ENCODE measurements around the gene CAMK2A.

The CAMK2A gene

GRCh38 chr5:150279330-150280020 lies 10.1 kb downstream of the CAMK2A start:
- Histone ChIP-seq H2AFZ (ENCODE audit: low read depth, low read length, severe bottlenecking) (no peak overlapping the region), H3K27me3 (ENCODE audit: low read length) (no peaks in the 10 kb centered on the region), H4K20me1 (ENCODE audit: low read depth, low read length) (no peaks in the 10 kb centered on the region), H3K9ac (ENCODE audit: low read length) (no peak overlapping the region), H3F3A (ENCODE audit: insufficient read depth) (no peaks in the 10 kb centered on the region), H3K4me3 (ENCODE audit: insufficient read depth, low read length, poor library complexity, severe bottlenecking) (no peak overlapping the region), H3K4me2 (ENCODE audit: low read depth, low read length, poor library complexity, severe bottlenecking) (no peak overlapping the region), H3K36me3 (ENCODE audit: low read length) (no peaks in the 10 kb centered on the region), H3K9me2 (replicated peaks; ENCODE audit: insufficient read depth, low read length) (no peaks in the 10 kb centered on the region), H3K27ac (ENCODE audit: low read depth, low read length) (no peak overlapping the region), H3K9me3 (ENCODE audit: insufficient read depth, low read length) (no peaks in the 10 kb centered on the region), H3K79me2 (ENCODE audit: insufficient read depth, low read length) (no peaks in the 10 kb centered on the region)
- TF ChIP-seq EZH2phosphoT487 (conservative IDR thresholded peaks at IDR 0.05; ENCODE audit: low read length) (no peak), CTCF (IDR thresholded peaks at IDR 0.05; ENCODE audit: insufficient read depth, low read length, poor library complexity, severe bottlenecking) (no peak)

GRCh38 chr5:150278916-150279315 lies 10.7 kb downstream of the CAMK2A start:
- no peaks in the 10 kb centered on the region for H3F3A ChIP-seq (ENCODE audit: insufficient read depth)
- no peak overlapping the region for H3K4me2 ChIP-seq (ENCODE audit: low read depth, low read length, poor library complexity, severe bottlenecking)
- H3K79me2 ChIP-seq (ENCODE audit: insufficient read depth, low read length), result no peaks in the 10 kb centered on the region
- H2AFZ ChIP-seq (ENCODE audit: low read depth, low read length, severe bottlenecking), result no peak overlapping the region
- H3K27me3 ChIP-seq (ENCODE audit: low read length), result no peaks in the 10 kb centered on the region
- no peak overlapping the region for H3K4me3 ChIP-seq (ENCODE audit: insufficient read depth, low read length, poor library complexity, severe bottlenecking)
- H3K9ac ChIP-seq (ENCODE audit: low read length), result no peak overlapping the region
- no peaks in the 10 kb centered on the region for H3K9me3 ChIP-seq (ENCODE audit: insufficient read depth, low read length)
- no peaks in the 10 kb centered on the region for H3K9me2 ChIP-seq (replicated peaks; ENCODE audit: insufficient read depth, low read length)
- no peak overlapping the region for H3K27ac ChIP-seq (ENCODE audit: low read depth, low read length)
- no peaks in the 10 kb centered on the region for H4K20me1 ChIP-seq (ENCODE audit: low read depth, low read length)
- no peak for TF ChIP-seq EZH2phosphoT487 (conservative IDR thresholded peaks at IDR 0.05; ENCODE audit: low read length)
- TF ChIP-seq CTCF (IDR thresholded peaks at IDR 0.05; ENCODE audit: insufficient read depth, low read length, poor library complexity, severe bottlenecking), result no peak
- H3K36me3 ChIP-seq (ENCODE audit: low read length), result no peaks in the 10 kb centered on the region

GRCh38 chr5:150278046-150278730 lies 11.4 kb downstream of the CAMK2A start:
- Histone ChIP-seq H3K9me3 (ENCODE audit: insufficient read depth, low read length) (no peaks in the 10 kb centered on the region), H3K9me2 (replicated peaks; ENCODE audit: insufficient read depth, low read length) (no peaks in the 10 kb centered on the region), H3K4me2 (ENCODE audit: low read depth, low read length, poor library complexity, severe bottlenecking) (no peak overlapping the region), H3K9ac (ENCODE audit: low read length) (no peak overlapping the region), H4K20me1 (ENCODE audit: low read depth, low read length) (no peaks in the 10 kb centered on the region), H3K27ac (ENCODE audit: low read depth, low read length) (no peak overlapping the region), H3K79me2 (ENCODE audit: insufficient read depth, low read length) (no peaks in the 10 kb centered on the region), H2AFZ (ENCODE audit: low read depth, low read length, severe bottlenecking) (no peak overlapping the region), H3K36me3 (ENCODE audit: low read length) (no peaks in the 10 kb centered on the region), H3K27me3 (ENCODE audit: low read length) (no peaks in the 10 kb centered on the region), H3F3A (ENCODE audit: insufficient read depth) (no peaks in the 10 kb centered on the region), H3K4me3 (ENCODE audit: insufficient read depth, low read length, poor library complexity, severe bottlenecking) (no peak overlapping the region)
- TF ChIP-seq CTCF (IDR thresholded peaks at IDR 0.05; ENCODE audit: insufficient read depth, low read length, poor library complexity, severe bottlenecking) (no peak), EZH2phosphoT487 (conservative IDR thresholded peaks at IDR 0.05; ENCODE audit: low read length) (no peak)
